GM19240 (cell line): ENCODE measurements around the gene NOM1.

Experiments
- DNase-seq: peaks from one replicate; pipeline ENCODE4 v3.0.0; 2011; ENCODE audit warnings: low spot score; ENCODE audit not compliant: insufficient read length

Gene NOM1

DNA sequence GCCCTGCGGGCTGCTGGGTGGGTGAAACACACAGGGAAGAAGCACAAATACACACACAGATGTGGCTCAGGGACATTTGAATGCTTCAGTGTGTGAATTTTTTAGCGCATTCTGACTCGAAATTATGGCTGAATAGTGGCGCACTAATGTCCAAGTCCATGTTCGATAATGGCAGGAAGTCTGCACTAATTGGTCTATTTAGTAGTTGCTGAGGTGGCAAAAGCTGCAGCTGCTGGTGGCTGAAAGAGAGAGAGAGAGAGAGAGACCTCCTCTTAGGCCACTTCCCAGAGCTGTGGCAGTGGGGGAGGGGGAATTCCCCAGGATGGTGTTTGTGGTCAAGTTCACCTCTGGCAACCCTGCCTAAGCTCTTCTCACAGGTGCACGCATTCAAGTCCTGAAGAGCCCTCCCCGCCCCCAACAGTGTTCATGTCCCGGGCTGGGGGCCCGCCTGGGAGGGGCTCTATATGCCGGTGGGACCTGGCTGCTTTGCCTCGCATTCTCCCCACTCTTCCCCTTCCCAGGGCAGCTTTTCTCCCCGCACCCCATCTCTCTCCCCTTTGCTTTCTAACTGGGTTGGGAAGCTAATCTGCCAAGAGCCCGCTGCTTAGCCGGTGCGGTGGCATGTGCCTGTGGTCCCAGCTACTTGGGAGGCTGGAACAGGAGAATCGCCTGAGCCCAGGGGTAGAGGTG, 67.0 kb downstream of the NOM1 start:
- DNase-seq: no peak

DNA sequence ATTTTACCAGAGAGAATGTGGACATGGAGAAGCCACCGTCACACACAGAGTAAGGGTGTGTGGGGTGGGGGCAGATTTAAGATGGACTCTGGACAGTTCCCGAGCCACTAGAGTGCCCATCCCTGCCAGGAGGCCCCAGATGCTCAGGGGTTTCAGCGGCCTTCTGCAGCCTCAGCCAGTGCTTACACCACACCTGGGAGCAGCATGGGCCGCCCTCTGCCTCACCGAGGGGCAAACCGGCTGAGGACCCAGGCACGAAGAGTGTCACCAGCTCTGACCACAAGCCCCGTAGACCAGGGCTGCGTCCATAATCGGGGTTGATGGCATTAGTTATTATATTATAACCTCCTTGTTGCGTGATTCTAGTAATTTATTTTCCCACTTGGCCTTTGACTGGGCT, 67.6 kb downstream of the NOM1 start:
- no peak for DNase-seq

GRCh38 chr7:157017603-157018327, 68.3 kb downstream of the NOM1 start:
- no peak for DNase-seq

- DNase-seq: no peak
These were observed 69.0 kb downstream of the NOM1 start for GRCh38 chr7:157018328-157018996.

- no peak for DNase-seq
These were observed 69.6 kb downstream of the NOM1 start for GRCh38 chr7:157018997-157019608.

DNA sequence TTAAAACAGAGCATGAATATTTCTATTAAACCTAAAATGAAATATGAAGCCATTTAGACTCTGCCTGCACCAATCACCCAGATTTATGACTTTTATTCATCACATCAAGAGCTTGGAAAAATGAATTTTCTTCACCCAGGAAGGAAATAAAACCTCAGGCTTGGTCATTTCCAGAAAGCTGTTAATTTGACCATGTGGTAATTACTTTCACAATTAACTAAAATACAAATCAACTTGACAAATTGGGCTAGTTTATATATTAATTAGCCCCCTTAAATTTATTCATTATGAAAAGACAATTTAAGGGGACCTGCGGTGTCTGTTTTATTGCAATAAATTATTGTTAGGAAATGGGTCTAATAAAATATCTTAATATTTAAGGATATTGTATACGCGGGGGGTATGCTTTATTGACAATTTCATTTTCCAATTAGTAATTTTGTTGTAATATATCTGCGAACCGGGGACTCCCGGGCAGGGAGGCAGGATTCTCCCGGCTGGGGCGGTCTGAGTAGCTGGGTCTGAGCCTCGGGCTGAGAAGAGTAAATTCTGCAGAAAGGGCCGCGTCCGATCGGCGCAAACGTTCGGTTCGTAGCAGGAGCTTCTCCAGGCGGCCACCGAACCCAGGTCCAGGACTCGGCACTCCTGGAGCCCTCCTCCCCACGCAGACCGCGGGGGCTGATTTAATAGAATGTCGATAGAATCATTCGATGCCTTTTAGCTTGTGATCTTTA, 70.4 kb downstream of the NOM1 start:
- no peak for DNase-seq

GRCh38 chr7:157020514-157021070, 71.1 kb downstream of the NOM1 start:
- no peak for DNase-seq

DNA sequence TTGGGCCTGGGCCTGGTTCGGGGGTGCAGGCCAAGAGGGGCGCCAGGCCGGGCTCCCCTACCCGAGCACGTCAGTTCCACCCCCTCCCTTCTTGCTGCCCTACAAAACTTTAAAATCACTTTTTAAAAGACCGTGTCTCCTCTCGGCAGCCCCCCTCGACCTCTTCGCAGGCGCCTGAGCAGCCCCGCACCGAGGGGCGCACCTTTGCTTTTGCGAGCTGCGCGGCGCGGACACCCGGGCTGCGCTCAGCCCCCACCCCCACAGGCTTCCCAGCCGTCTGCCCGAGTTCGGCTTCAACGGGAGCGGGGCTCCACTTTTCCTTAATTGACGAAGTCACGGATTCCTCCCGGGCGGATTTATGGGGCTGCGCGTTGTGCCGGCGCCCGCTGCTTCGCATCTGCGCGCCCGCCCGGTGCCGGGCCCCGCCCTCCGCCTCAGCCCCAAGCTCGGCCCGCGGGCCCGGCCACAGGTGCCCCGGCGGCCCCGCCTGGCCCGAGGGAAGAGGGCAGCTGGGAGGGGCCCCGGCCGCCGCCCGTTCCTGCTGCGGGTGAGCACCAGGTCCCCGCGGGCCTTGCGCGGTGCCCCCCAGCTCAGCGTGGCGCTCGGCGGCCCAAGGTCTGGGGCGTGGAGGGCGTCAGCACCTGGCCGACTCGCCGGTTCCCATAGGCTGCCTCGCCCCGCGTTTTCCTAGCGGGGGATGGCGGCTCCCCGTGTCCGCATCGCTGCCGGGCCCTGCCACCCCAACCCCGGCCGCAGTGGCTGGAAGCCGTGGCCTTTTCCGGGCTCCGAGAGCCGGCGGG, 71.8 kb downstream of the NOM1 start:
- DNase-seq: no peak

- no peak for DNase-seq
These were observed 72.6 kb downstream of the NOM1 start for GRCh38 chr7:157021871-157022680.
